Hypothalamus (tissue), 51 donors: ENCODE measurements around the gene CREBBP.

Experiments used
- DNase-seq, 51 donors: peaks; one replicate each; lab custom pipeline; 2025; lab: John Stamatoyannopoulos, UW

CREBBP gene

GRCh38 chr16:3774156-3774767, 106.3 kb downstream of the CREBBP start:
- peak in 17 of 51 donors; percentile 7 to 55 (median 30) for DNase-seq

- no peak for DNase-seq
Observed at GRCh38 chr16:3773663-3774062, 106.8 kb downstream of the CREBBP start.

GRCh38 chr16:3771513-3771912, 109.0 kb downstream of the CREBBP start:
- no peak for DNase-seq

- DNase-seq: peak in 1 of 51 donors; percentile 26
Observed at GRCh38 chr16:3770530-3770929, 110.0 kb downstream of the CREBBP start.

- no peak for DNase-seq
Observed at GRCh38 chr16:3769942-3770341, 110.6 kb downstream of the CREBBP start.

- no peak for DNase-seq
Observed at GRCh38 chr16:3769013-3769412, 111.5 kb downstream of the CREBBP start.

GRCh38 chr16:3767333-3767986, 113.1 kb downstream of the CREBBP start:
- DNase-seq: no peak

- DNase-seq: no peak
Observed at GRCh38 chr16:3766177-3766576, 114.3 kb downstream of the CREBBP start.

- no peak for DNase-seq
Observed at GRCh38 chr16:3764409-3764808, 116.1 kb downstream of the CREBBP start.

- peak in 6 of 51 donors; percentile 9 to 65 (median 22) for DNase-seq
Observed at GRCh38 chr16:3762107-3762750, 118.3 kb downstream of the CREBBP start.

- peak in 3 of 51 donors; percentile 17 to 65 (median 49) for DNase-seq
Observed at GRCh38 chr16:3761375-3762106, 119.0 kb downstream of the CREBBP start.

GRCh38 chr16:3760518-3760917, 120.0 kb downstream of the CREBBP start:
- DNase-seq: no peak

GRCh38 chr16:3759736-3760135, 120.8 kb downstream of the CREBBP start:
- no peak for DNase-seq

- no peak for DNase-seq
Observed at GRCh38 chr16:3756113-3756512, 124.4 kb downstream of the CREBBP start.

- no peak for DNase-seq
Observed at GRCh38 chr16:3755249-3755648, 125.3 kb downstream of the CREBBP start.

GRCh38 chr16:3754772-3755171, 125.7 kb downstream of the CREBBP start:
- DNase-seq: no peak

- no peak for DNase-seq
Observed at GRCh38 chr16:3754081-3754703, 126.3 kb downstream of the CREBBP start.

GRCh38 chr16:3752984-3753383, 127.5 kb downstream of the CREBBP start:
- no peak for DNase-seq

- DNase-seq: no peak
Observed at GRCh38 chr16:3751878-3752277, 128.6 kb downstream of the CREBBP start.

GRCh38 chr16:3748307-3748706, 132.2 kb downstream of the CREBBP start:
- no peak for DNase-seq
